Thoracic aorta (tissue), 2 donors: Measurements from ENCODE around the gene FRAT1. TPM values are rescaled to one million over a fixed set of nuclear protein-coding genes. Genes with fewer than 3 reads are reported as not detected.

Experiments used
- ATAC-seq: fragments of 150-250 bp; one replicate; pipeline ENCODE4 v1.8.0; 2017; ENCODE audit warnings: low read depth; ENCODE audit not compliant: insufficient number of reproducible peaks, low FRiP score
- DNase-seq: peaks from one replicate; pipeline ENCODE4 v3.0.0-alpha.2; 2020; ENCODE audit warnings: low spot score
- H3K27ac ChIP-seq, 2 donors: fragments of 200-600 bp; sonication (generic); 1 replicate in 1 of 2; 2 replicates in 1 of 2; pipeline ENCODE4 v1.5.1; 2016; ENCODE audit warnings: mild to moderate bottlenecking in 2 of 2, moderate library complexity in 2 of 2
- H3K27me3 ChIP-seq: fragments of 200-600 bp; sonication (generic); replicated peaks from 2 replicates; pipeline ENCODE4 v1.6.0; 2016; ENCODE audit warnings: mild to moderate bottlenecking; ENCODE audit not compliant: insufficient read depth
- H3K36me3 ChIP-seq: fragments of 200-600 bp; sonication (generic); one replicate; pipeline ENCODE4 v1.5.1; 2016
- H3K4me1 ChIP-seq, 2 donors: fragments of 200-600 bp; sonication (generic); 1 replicate in 1 of 2; 2 replicates in 1 of 2; pipeline versions ENCODE4 v1.5.1 to v1.6.0; 2016; ENCODE audit warnings: low read depth in 2 of 2, mild to moderate bottlenecking in 1 of 2; ENCODE audit not compliant: control insufficient read depth in 1 of 2
- H3K4me3 ChIP-seq: fragments of 200-600 bp; sonication (generic); 2 replicates; pipeline ENCODE4 v1.5.1; 2016; ENCODE audit warnings: mild to moderate bottlenecking
- H3K9me3 ChIP-seq: fragments of 200-600 bp; sonication (generic); 2 replicates; pipeline ENCODE4 v1.5.1; 2016
- total RNA-seq, 2 donors: library from RNA; depleted of rRNA; stranded (reverse); fragments of >200 nt; gene quantifications; one replicate each; pipeline versions ENCODE4 v1.1.0 to v1.2.3, GENCODE V29; 2016
- TF ChIP-seq, protein P1 (sequence below): fragments of 200-600 bp; sonication (generic); IDR thresholded peaks from one replicate; pipeline ENCODE4 v1.5.1; 2019; ENCODE audit warnings: antibody characterized with exemption

The FRAT1 gene
- total RNA-seq, 2 donors from 2014 or later = 4.6 to 11.6 TPM

DNA sequence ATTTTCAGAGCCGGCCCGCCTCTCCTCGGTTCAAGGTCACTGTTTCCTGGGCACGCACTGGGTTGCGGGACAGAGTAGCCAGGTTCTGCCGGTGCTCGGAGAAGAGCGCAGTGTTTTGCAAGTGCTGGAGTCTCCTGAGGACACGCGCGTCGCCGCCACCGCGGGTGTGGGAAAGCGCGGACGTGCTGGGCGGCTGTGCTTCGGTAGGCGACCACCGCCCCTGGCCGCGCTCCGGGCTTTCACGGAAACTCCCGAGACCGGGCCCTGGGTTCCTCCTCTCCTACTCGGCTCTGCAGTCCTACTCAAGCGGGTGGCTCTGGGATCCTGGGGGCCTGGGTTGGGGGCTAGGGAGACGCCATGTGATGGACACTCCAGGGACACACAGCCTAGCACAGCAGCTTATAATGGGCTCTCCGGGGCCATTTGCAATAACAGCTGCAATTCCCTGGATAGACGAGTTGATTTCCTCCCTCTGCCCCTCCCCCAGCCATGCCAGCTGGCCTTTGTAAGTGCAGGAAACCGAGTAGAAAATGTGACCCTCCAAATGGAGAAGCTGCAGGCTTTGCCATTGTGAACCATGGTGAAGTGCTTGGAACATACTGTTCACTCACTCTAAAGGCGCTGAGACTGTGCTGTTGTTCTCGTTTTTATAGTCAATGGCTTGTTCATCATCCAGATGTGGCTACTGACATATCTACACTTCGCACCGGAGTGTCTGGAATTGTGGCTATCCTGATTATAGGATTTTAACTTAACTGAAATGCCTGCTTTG lies 2.1 kb downstream of the FRAT1 start:
- Histone ChIP-seq H3K4me1 (peaks cover 10 to 18% of the 10 kb centered on the region in 2 donors), H3K4me3 (peak overlapping the region; percentile 95), H3K36me3 (no peaks in the 10 kb centered on the region), H3K27ac (peak overlapping the region in 1 of 2 donors; percentile 90), H3K9me3 (no peaks in the 10 kb centered on the region), H3K27me3 (no peaks in the 10 kb centered on the region)
- no peak for ATAC-seq
- no peak for DNase-seq
- TF ChIP-seq, protein P1, sequence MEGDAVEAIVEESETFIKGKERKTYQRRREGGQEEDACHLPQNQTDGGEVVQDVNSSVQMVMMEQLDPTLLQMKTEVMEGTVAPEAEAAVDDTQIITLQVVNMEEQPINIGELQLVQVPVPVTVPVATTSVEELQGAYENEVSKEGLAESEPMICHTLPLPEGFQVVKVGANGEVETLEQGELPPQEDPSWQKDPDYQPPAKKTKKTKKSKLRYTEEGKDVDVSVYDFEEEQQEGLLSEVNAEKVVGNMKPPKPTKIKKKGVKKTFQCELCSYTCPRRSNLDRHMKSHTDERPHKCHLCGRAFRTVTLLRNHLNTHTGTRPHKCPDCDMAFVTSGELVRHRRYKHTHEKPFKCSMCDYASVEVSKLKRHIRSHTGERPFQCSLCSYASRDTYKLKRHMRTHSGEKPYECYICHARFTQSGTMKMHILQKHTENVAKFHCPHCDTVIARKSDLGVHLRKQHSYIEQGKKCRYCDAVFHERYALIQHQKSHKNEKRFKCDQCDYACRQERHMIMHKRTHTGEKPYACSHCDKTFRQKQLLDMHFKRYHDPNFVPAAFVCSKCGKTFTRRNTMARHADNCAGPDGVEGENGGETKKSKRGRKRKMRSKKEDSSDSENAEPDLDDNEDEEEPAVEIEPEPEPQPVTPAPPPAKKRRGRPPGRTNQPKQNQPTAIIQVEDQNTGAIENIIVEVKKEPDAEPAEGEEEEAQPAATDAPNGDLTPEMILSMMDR = no peak

DNA sequence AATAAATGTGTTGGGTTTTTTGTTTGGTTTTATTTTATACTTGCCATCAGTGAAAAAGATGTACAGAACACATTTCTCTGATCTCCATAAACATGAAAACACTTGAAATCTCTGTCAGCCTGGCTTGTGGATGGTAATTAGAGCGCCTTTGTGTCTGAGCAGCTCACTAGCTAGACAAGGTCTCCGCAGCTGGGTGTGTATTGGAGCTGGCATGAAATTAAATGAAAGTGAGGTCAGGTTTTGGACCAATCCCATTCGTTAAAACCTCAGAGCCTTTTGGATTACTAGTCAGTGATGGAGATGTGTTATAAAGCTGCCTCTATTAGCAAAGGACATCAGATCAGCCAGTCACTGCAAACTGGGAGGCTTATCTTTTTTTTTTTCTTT lies 2.7 kb downstream of the FRAT1 start:
- H3K9me3 ChIP-seq = no peaks in the 10 kb centered on the region

DNA sequence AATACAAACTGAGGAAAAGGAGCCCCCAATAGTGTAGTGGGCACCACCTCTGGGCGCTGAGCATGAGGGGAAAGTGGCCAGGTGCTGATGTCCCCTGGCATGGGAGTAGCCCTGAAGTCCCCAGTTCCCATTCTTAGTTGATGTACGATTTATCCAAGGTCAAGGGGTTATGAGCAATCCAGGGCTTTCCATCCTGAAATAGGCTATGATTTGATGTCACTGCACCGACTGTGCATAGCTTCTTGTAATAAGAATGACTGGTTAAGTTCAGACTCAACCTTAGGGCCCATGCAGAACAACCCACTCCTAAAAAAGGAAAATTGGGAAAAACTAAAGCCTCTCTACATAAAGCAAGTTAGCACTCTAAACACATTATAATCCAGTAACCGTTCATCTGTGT lies 4.4 kb downstream of the FRAT1 start:
- no peak for DNase-seq
- ATAC-seq = no peak
- Histone ChIP-seq H3K9me3 (no peaks in the 10 kb centered on the region), H3K4me3 (no peak overlapping the region), H3K27ac (no peak overlapping the region), H3K4me1 (peaks cover 10 to 18% of the 10 kb centered on the region in 2 donors), H3K36me3 (no peaks in the 10 kb centered on the region), H3K27me3 (no peaks in the 10 kb centered on the region)
- TF ChIP-seq, protein P1 = no peak

More for the DNA sequence above, 2.7 kb downstream of the FRAT1 start:
- Histone ChIP-seq H3K27me3 (no peaks in the 10 kb centered on the region), H3K4me1 (peaks cover 10 to 18% of the 10 kb centered on the region in 2 donors), H3K36me3 (no peaks in the 10 kb centered on the region), H3K27ac (no peak overlapping the region), H3K4me3 (peak overlapping the region; percentile 95)
- ATAC-seq = no peak
- DNase-seq = no peak
- TF ChIP-seq, protein P1 = no peak

DNA sequence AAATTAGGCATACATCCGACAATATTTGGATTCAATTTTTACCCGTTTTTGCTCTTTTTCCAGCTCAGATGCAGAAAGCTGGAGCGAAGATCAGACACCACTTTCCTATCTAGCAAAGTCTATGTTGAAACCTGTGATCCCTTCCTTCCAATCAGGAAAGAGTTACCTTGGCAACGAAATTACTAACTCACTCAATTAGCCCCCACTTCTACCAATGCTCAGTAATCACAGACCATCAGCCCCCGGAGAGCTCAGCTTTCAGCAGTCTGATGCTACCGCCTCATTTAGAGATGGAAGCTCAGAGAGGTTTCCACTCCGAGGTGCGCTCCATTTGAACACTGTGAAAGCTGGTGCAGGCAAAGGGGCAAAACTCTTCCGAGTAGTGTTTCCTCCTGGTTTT lies 6.7 kb downstream of the FRAT1 start:
- ATAC-seq (no peak), DNase-seq (no peak)
- no peak overlapping the region for H3K27ac ChIP-seq
- H3K4me1 ChIP-seq = peaks cover 6 to 7% of the 10 kb centered on the region in 2 donors
- H3K27me3 ChIP-seq = no peaks in the 10 kb centered on the region
- H3K4me3 ChIP-seq = no peak overlapping the region
- TF ChIP-seq, protein P1 = no peak
- no peaks in the 10 kb centered on the region for H3K9me3 ChIP-seq
- H3K36me3 ChIP-seq = no peaks in the 10 kb centered on the region

DNA sequence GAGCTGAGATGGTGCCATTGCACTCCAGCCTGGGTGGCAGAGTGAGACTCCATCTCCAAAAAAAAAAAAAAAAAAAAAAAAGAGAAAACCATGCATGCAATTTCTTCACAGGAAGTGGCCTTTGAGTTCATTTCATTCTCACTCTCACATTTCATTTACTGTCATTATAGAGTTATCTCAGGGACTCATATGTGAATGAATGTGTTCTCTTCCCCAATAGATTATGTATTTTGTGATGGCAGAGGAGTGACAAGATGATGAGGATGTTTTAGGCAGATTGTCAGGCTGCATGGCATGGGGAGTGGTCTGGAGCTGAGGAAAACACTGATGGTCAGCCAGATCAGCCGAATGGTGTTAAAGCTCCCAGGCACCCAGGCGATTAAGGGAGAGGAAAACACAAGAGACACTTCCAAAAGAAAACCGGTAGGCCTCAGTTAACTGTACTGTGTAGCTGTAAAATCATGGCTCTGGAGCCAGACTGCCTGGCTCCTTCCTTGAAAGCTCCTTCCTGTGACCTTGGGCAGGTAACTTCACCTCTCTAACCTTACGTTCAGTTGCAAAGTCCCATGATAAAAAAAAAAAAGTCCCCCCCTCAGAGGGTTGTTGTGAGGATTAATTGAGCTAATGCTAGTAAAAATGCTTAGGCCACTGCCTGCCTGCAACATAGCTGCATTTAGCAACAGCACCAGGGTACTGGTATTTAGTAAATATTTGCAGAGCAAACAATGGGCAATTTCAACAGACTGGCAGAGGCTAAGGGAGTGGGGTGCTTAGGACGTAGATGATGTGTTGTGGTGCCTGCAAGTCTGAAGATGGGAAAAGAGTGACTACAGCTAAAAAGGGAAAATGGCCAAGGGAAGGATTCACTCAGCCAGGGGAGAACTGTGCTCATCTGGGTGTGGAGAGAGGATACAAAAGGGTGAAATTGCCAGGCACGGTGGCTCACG lies 8.6 kb downstream of the FRAT1 start:
- TF ChIP-seq, protein P1 = no peak

More for the DNA sequence above, 8.6 kb downstream of the FRAT1 start:
- ATAC-seq (no peak), DNase-seq (no peak)
- no peaks in the 10 kb centered on the region for H3K36me3 ChIP-seq
- H3K4me1 ChIP-seq = peaks cover 15 to 18% of the 10 kb centered on the region in 2 donors
- no peak overlapping the region for H3K4me3 ChIP-seq
- H3K9me3 ChIP-seq = no peaks in the 10 kb centered on the region
- no peak overlapping the region for H3K27ac ChIP-seq
- H3K27me3 ChIP-seq = no peaks in the 10 kb centered on the region
